Smooth muscle cell of bladder (primary cell): ENCODE results near the gene SRSF2. TPM values are rescaled to one million over a fixed set of nuclear protein-coding genes. Genes with fewer than 3 reads are reported as not detected.

Source experiments
- total RNA-seq: library from RNA; depleted of rRNA; stranded (reverse); fragments of >200 nt; gene quantifications from 2 replicates; pipeline ENCODE4 v1.2.3, GENCODE V29; 2014

Gene SRSF2
- 75.9 and 89.8 TPM in 2 replicates for total RNA-seq

GRCh38 chr17:76737082-76737675 lies at the start of gene SRSF2:
TSS of gene SRSF2 (minus strand) at chr17:76737331. CDS start at chr17:76737160, 171 bp downstream.

GRCh38 chr17:76737676-76738467 lies 741 bp upstream of the SRSF2 start, which contains the start of gene MFSD11:
TSS of gene MFSD11 (plus strand) at chr17:76738119. CDS start at chr17:76738353, 234 bp downstream.

GRCh38 chr17:76726776-76727718 lies 10.1 kb downstream of the SRSF2 start, which contains the start of gene METTL23:
TSS of gene METTL23 (plus strand) at chr17:76726839. CDS start at chr17:76729711, 2,872 bp downstream.

GRCh38 chr17:76726231-76726775 lies 10.8 kb downstream of the SRSF2 start, which contains the start of gene JMJD6:
TSS of gene JMJD6 (minus strand) at chr17:76726606. CDS start at chr17:76726475, 131 bp downstream.

GRCh38 chr17:76710863-76711611 lies 26.1 kb downstream of the SRSF2 start, which contains the start of gene MXRA7:
TSS of gene MXRA7 (minus strand) at chr17:76710965. CDS start at chr17:76710946, 19 bp downstream.

Other genes with a start within 250 kb of the SRSF2 start
- 2.3 and 6.1 TPM in 2 replicates for gene RHBDF2, start 235.9 kb downstream of the SRSF2 start, total RNA-seq
- gene CYGB, start 199.6 kb downstream of the SRSF2 start, total RNA-seq, result 68.1 and 84.9 TPM in 2 replicates
- 7.8 and 11.1 TPM in 2 replicates for gene PRCD, start 197.3 kb downstream of the SRSF2 start, total RNA-seq
- 1.0 and 4.1 TPM in 2 replicates for gene ST6GALNAC2, start 151.5 kb downstream of the SRSF2 start, total RNA-seq
- gene ST6GALNAC1, start 93.6 kb downstream of the SRSF2 start, total RNA-seq, result not detected in 2 replicates
- 160 and 244 TPM in 2 replicates for gene MXRA7, start 26.4 kb downstream of the SRSF2 start, total RNA-seq
- 22.6 and 26.3 TPM in 2 replicates for gene JMJD6, start 10.7 kb downstream of the SRSF2 start, total RNA-seq
- gene METTL23, start 10.5 kb downstream of the SRSF2 start, total RNA-seq, result 17.6 and 19.0 TPM in 2 replicates
- gene MFSD11, start 788 bp upstream of the SRSF2 start, total RNA-seq, result 22.3 and 22.4 TPM in 2 replicates
- gene MGAT5B, start 131.1 kb upstream of the SRSF2 start, total RNA-seq, result 0.18 TPM in 1 of 2 replicates, not detected in the other